D341Med (cell line): Measurements from ENCODE around the gene DNAJC5G.
"Not testable (repeated sequence)": the region's sequence is repeated elsewhere in the genome, so short reads cannot be mapped to it uniquely, and the experiment has no call there.

Source experiments
- DNase-seq: peaks from one replicate; pipeline ENCODE4 v3.0.0; 2012; ENCODE audit warnings: low spot score

The DNAJC5G gene

DNA sequence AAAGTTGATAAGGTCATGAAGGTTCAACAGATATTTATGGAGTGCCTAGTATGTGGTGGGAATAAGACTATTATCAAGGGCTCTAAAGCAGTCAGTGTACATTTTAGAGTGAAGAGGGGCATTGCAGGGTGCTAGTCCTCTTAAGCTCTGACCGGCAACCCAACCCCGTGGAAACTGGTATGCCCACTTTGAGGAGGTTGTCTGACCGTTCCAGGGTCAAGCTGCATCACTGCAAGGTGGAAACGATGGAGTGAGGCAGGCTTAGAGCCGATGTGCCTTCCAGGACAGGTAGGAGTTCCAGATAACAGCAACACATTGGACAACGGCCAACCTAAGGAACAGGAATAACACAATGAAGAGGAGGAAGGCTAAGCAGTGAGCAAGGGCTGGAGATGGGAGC lies 34.4 kb downstream of the DNAJC5G start:
- DNase-seq, result no peak

DNA sequence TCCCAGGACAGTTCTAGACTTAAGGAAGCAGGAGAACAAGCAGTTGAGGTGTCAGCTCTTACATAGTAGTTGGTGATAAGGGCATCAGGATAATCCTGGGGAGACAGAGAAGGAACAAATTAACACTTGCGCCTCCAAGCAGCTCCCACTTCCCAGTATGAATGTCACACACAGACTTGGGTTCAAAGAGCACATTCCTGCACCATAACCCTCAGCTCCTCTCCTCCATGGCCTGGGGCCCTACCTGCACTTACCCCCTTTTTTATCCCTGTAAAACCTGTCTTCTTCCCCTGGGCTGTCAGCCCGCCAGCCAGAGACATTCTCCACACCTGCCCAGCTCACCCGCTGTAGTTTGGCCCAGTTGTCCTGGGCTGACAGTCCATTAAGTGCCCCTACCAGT lies 36.9 kb downstream of the DNAJC5G start:
- no peak for DNase-seq

DNA sequence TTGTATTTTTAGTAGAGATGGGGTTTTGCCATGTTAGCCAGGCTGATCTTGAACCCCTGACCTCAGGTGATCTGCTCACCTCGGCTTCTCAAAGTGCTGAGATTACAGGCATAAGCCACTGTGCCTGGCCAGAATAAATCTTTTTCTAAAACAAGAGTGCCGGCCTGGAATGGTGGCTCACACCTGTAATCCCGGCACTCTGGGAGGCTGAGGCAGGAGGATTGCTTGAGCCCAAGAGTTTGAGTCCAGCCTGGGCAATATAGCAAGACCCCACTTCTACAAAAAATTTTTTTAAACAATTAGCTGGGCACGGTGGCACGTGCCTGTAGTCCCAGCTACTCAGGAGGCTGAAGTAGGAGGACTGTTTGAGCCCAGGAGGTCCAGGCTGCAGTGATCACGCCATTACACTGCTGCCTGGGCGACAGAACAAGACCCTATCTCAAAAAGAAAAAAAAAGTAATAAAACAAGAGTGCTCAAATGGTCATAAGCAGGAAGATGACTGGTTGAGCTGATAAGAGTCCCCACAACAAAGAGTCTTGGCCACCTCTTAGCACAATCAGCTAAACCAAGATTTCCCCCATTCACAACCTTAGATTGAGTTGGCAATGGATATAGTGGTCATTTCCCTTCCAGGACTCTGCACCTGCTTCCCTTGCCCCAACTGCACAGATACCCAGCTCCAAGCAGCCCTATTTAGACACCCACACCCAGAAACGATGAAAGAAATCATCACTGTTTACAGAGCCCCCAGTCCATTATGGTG lies 38.8 kb downstream of the DNAJC5G start:
- DNase-seq, result no peak

DNA sequence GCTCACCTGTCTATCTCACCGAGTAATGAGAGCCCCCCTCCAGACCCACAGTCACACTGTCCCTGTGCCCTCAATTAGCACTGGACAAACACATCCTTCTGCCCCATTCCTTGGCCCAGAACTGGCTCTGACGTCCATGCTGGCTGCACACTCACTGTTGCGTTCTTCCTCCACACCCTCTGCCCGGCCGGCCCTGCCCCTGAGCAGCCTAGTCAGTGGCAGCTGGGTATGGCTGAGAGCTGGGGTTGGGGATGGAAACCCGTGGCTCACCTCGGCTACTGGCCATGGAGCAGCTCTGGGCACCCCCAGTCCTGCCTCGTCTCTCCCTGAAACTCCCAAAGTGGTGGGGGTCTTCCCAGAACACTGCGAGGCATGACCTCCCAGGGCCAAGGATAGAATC lies 39.5 kb downstream of the DNAJC5G start:
- DNase-seq, result no peak

DNA sequence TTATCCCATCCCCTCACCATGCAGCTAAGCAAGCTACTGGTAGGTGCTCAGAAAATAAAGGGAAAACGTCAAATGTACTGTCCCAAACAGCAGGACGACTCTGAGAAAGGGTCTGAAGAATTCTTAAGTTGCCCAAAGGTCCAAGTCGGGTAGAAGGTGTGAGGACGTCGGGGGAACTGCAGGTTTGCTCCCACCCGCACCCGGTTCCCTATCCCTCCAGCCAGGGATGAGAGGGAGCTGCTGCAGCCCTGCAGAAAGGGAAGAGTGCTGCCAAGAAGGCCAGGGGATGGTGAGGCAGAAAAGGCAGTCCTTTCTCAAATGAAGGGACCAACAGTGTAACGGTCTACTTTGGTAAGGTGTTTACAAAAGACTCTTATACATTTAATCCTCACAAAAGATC lies 39.9 kb downstream of the DNAJC5G start:
- DNase-seq, result no peak

DNA sequence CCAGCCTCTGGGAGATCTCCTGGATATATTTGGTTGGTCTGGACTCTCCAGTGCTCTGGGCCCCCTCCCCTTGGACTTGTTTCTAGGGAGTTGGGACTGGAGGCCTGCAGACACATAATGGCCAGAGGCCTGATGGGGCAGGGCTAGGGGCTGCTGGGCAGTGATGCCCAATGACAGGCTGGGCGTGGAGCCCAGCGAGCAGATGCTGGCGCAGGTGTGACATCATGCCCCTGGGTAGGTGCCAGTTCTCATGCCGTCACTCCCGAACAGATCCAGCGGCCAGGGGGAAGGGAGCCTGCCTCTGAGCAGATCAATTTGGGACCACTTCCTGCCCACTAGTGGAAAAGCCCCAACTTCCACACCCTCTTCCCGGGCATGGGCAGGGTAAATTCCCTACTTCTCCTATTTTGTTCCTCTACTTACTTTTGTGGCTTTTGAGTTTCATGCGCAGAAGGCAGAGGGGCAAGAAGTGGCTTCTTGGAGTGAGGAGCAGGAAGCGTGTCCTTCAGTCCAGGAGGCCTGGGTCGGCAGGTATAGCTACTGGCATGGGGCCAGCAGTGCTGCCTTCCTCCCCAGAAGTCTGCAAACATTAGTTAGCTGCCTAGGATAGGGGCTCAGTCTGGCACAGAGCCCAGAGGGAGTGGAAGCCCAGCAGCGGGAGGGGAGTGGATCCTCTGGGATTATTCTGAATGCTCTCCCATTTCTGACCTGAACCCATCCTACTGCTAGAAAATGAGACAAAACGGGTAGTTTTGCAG lies 41.6 kb downstream of the DNAJC5G start:
- no peak for DNase-seq

DNA sequence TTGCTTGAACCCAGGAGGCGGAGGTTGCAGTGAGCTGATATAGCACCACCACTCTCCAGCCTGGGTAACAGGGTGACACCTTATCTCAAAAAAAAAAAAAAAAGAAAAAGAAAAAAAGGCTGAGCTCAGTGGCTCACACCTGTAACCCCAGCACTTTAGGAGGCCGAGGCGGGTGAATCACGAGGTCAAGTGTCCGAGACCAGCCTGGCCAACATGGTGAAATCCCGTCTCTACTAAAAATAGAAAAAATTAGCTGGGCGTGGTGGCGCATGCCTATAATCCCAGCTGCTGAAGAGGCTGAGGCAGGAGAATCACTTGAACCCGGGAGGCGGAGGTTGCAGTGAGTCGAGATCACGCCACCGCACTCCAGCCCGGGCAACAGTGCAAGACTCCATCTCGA lies 44.6 kb downstream of the DNAJC5G start:
- DNase-seq, result not testable (repeated sequence)

DNA sequence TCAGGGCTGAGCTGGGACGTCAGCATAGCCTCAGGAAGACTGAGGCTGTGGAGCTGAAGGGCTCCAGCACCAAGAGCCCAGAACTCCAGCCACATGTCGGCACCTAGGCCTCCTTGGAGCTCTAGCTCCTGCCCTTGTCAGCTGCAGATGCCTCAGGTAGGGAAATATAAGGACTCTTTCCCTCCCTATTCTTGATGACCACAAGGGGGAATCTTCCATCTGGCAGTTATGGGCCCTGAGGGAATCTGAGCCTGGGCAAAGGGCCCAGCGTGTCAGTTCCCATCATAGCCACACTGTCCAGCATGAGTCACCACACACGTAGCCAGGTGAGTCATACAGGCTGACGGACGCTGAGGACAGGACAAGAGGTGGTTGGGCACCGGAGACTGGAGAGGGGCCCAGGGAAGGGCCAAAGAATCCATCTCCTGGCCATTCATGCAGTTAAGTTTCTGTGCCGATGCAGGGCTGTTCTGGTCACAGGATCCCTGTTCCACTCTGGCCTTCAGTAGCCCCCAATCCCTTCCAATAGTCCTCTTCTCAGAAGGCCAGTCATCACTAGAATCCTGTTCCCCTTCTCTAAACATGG lies 45.8 kb downstream of the DNAJC5G start:
- peak; percentile 47 for DNase-seq

DNA sequence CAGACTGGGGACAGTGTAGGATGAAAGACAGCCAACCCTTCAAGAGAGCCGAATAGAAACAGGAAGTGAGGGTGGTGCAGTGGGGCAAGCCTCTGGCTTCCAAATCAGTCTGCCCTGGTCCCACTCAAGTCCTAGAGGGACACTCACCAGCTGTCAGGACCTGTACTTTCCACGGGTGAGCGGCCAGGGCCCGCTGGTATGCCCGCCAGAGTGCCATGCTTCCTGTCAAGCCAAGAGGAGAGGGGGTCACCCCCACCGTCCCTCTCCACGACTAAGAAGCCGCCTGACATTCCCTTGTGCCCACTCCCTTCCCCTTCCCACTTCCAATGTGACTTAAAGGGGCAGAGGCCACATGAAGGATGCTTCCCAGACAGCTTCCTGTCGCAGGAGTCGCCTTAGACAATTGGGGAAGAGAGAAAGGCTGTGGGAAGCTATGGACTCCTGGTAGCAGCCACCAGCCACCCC lies 47.1 kb downstream of the DNAJC5G start:
- no peak for DNase-seq

DNA sequence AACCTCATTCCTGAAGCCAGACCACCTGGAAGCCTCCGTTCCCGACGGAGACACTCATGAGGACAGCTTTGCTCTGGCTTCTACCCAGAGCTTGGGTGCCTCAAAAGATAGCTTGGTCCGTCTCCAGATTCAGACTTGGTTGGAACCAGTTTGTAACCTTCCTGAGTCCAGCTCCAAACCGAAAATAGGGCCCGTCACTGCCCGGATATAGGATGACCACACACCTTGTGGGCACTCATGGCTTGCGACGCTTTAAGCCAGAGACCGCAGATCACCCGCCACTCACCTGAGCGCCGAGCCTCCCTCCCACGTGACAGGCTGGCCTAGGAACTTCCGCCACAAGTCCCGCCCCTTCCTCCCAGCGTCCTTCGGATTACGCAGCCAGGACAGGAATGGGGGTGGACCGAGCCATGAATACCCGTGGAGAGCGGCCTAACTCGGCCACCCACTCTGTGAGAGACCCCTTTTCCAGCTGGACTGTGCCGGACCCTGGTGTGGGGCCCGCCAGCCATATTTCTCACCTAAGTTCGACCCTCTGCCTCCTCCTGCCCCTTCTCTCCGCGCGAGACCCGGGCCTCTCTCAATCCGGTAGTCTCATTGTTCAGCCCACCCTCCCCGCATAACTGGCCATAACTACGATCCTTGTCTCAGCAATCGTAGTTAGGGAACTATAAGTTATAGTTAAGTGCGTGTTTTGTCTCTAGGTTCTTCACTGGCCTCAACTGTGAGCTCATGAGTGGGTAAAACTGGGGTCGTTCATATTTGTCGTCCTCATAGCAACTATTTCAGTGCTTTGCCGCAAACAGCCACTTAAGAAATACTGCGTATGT lies 47.7 kb downstream of the DNAJC5G start, which contains the start of gene MPV17:
TSS of gene MPV17 (minus strand) at position 332 of the 830 bp plus-strand sequence. CDS start 580 bp downstream, outside the sequence.
- DNase-seq, result peak; percentile 94

DNA sequence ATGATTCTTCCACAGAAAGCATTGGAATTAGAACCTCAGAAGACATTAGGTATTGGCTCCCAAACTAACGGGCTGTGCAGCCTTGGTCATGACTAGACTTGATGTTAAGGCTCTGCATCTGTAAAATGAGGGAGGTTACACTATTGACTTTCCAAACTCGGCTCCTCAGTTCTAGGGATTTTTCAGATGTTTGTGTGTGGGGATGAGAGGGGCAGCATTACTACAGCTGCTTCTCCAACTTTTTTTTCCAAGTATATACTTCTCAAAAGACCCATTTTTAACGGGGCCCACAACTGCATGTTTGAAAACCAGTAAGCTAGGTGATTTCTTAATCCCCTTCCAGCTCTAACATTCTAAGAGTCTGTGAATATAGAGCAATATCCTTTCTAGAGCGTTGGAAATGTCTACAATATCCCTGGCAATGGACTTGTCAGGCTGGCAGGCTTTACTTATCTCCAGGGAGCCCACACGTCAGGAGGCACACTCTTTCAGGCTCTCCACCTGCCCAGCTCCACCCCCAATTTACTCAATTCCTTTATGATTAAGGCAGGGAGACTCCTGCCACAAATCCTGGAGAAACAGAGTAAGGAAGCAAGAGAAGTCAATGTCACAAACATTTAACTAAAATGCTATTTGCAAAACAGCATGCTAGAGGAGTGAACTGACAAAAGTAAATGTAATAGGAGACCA lies 48.5 kb downstream of the DNAJC5G start:
- no peak for DNase-seq

DNA sequence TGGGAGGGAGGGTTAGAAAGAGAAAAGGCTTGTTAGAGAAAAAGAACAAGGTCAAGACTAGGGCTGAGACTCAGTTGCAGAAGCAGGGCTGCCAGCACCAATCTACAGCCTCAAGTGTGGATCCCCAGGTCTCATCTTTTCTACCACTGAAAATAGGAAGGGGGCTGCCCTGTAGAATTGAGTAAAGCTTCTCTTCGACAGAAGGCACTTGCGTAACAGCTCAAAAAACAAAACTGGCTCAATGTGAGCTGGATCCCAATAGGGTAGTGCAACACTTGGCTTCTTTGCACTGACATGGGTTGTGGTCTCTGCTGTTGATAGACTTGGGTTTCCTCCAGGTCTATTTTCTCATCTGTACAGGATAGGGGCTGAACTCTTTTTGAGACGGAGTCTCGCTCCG lies 49.5 kb downstream of the DNAJC5G start:
- DNase-seq, result no peak
